Umbilical cord (tissue), 2 donors: ENCODE measurements around the gene SERTAD2. TPM values are rescaled to one million over a fixed set of nuclear protein-coding genes. Genes with fewer than 3 reads are reported as not detected.

ENCODE experiments used
- DNase-seq: peaks from one replicate; pipeline ENCODE4 v3.0.0-alpha.2; 2015; ENCODE audit warnings: low spot score
- total RNA-seq: library from RNA; depleted of rRNA; stranded (reverse); fragments of >200 nt; gene quantifications from one replicate; pipeline ENCODE4 v1.2.3, GENCODE V29; 2014; ENCODE audit warnings: low replicate concordance; ENCODE audit not compliant: insufficient read depth

Gene SERTAD2
- total RNA-seq, 1 donor from 2014 or later: 6.3 TPM

- DNase-seq: no peak
These were observed 67.7 kb downstream of the SERTAD2 start for GRCh38 chr2:64586054-64586453.

DNA sequence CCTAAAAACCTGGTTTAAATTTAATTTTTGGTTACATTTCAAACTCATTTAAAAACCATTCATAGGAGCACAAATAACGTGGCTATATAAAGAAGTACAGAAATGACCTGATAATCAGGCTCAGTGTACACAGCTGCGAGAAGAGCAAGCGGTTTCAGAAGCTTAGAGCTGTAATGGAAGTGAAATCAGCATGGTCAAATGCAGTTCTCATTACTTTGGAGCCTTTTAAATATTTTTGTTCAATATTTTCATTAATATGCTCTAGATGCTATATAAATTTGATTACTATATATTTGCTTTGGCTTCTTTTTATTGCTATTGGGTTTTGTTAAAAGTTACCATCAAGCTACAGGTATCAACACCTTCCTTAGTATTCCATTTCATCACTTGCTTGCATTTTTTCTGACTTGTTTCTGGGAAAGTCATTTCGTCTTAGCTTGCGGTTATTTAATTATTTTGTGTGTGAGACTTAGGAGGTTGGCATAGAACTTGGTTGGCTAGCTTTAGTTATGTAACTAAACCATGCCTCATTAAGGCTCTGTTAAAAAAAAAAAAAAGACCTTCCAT lies 70.9 kb downstream of the SERTAD2 start:
- no peak for DNase-seq

- DNase-seq: no peak
These were observed 71.8 kb downstream of the SERTAD2 start for GRCh38 chr2:64581777-64582539.

Other genes starting within 250 kb of the SERTAD2 start
- 14.9 TPM for gene LGALSL, start 199.8 kb downstream of the SERTAD2 start, total RNA-seq
- gene AFTPH, start 129.6 kb downstream of the SERTAD2 start, total RNA-seq: 53.7 TPM